Subcutaneous abdominal adipose tissue (tissue), 5 donors: ENCODE data around the gene MSH3.
"Not testable (repeated sequence)": the region's sequence is repeated elsewhere in the genome, so short reads cannot be mapped to it uniquely, and the experiment has no call there.

Experiments
- H3K27ac ChIP-seq: one replicate; pipeline ENCODE4 v1.7.0; 2013; ENCODE audit warnings: low read depth, mild to moderate bottlenecking, inconsistent platforms, low read length, moderate library complexity
- H3K27me3 ChIP-seq, 5 donors: one replicate each; pipeline ENCODE4 v1.7.0; 2013; ENCODE audit warnings: low read length in 5 of 5, inconsistent platforms in 1 of 5; ENCODE audit not compliant: control insufficient read depth in 5 of 5, insufficient read depth in 4 of 5
- H3K36me3 ChIP-seq, 5 donors: one replicate each; pipeline ENCODE4 v1.7.0; 2013; ENCODE audit warnings: low read length in 5 of 5; ENCODE audit not compliant: control insufficient read depth in 5 of 5, insufficient read depth in 5 of 5
- H3K4me1 ChIP-seq, 5 donors: one replicate each; pipeline ENCODE4 v1.7.0; 2013; ENCODE audit warnings: low read length in 5 of 5, mild to moderate bottlenecking in 3 of 5, moderate library complexity in 1 of 5; ENCODE audit not compliant: control insufficient read depth in 5 of 5, insufficient read depth in 5 of 5
- H3K4me3 ChIP-seq, 5 donors: one replicate each; pipeline ENCODE4 v1.7.0; 2013; ENCODE audit warnings: low read length in 5 of 5, low read depth in 1 of 5
- H3K9ac ChIP-seq, 5 donors: one replicate each; pipeline ENCODE4 v1.7.0; 2013; ENCODE audit warnings: low read length in 5 of 5, mild to moderate bottlenecking in 4 of 5, moderate library complexity in 3 of 5
- H3K9me3 ChIP-seq, 5 donors: one replicate each; pipeline ENCODE4 v1.7.0; 2013; ENCODE audit warnings: low read length in 5 of 5; ENCODE audit not compliant: control insufficient read depth in 5 of 5
- donor health status: healthy.
- donor health status: healthy.
- donor health status: healthy.
- donor health status: healthy.
- donor health status: healthy.

The MSH3 gene

DNA sequence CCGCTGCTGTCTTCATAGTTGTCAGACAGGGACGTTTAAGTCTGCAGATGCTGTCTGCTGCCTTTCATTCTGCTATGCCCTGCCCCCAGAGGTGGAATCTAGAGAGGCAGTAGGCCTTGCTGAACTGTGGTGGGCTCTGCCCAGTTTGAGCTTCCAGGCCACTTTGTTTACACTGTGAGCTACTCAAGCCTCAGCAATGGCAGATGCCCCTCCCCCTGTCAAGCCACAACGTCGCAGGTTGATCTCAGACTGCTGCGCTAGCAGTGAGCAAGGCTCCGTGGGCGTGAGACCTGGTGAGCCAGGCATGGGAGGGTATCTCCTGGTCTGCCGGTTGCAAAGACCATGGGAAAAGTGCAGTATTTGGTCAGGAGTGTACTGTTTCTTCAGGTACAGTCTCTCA, 192.0 kb downstream of the MSH3 start:
- not testable (repeated sequence) for H3K27ac ChIP-seq, H3K4me3 ChIP-seq, H3K4me1 ChIP-seq, H3K9ac ChIP-seq, H3K27me3 ChIP-seq
- H3K9me3 ChIP-seq, result peaks cover 0 to 18% (median 4%) of the 10 kb centered on the region in 5 donors
- peaks cover 3 to 17% (median 6%) of the 10 kb centered on the region in 5 donors for H3K36me3 ChIP-seq

DNA sequence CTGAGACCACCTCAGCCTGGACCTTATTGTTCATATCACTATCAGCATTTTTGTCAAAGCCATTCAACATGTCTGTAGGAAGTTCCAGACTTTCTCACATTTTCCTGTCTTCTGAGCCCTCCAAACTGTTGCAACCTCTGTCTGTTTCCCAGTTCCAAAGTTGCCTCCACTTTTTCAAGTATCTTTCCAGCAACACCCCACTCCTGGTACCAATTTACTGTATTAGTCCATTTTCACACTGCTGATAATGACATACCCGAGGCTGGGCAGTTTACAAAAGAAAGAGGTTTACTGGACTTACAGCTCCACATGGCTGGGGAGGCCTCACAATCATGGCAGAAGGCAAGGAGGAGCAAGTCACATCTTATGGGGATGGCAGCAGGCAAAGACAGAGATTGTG, 195.7 kb downstream of the MSH3 start:
- H3K36me3 ChIP-seq, result peaks cover 4 to 24% (median 12%) of the 10 kb centered on the region in 5 donors
- not testable (repeated sequence) for H3K27ac ChIP-seq, H3K27me3 ChIP-seq, H3K4me3 ChIP-seq, H3K9ac ChIP-seq, H3K4me1 ChIP-seq
- H3K9me3 ChIP-seq, result peaks cover 0 to 18% (median 4%) of the 10 kb centered on the region in 5 donors

DNA sequence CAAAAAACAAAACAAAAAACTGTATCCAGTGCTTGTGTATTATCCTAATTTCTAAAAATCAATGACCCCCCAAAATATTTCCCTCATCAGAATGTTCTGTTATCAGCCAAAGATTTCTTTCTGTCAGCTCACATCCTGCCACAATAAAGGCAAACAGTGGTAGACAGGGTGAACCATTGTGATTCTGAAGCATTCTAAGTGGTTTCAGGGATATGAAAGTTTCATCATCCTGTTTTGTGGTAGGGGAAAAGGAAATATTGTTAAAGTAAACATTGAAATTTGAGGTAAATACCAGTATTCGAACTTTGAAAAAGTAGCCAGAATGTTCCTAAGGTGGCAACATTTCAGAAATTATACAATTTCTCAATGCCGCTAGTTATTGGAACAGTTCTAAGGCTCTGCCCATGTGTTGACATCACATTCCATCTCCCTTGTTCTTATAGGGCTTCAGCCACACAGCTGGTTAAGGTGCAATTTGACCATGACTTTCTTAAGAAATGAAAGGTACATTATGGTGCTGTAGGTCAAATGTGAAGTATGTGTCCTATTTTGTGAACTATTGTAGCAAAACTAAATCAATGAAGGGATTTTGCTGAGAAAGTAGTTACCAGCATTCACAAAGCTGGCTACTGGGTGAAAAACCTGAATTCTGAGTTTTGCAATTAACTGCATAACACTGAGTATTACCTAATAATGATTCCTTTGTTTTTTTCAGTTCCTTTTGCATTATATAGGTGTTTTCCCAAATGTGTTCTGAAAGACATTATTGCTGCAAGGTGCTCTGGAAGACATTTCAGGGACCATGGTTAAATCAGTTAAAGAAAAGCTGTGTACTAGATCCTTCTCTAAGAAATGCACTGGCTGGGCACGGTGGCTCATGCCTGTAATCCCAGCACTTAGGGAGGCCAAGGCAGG, 198.1 kb downstream of the MSH3 start:
- peaks cover 6 to 34% (median 22%) of the 10 kb centered on the region in 5 donors for H3K36me3 ChIP-seq
- no peaks in the 10 kb centered on the region for H3K27me3 ChIP-seq
- no peak overlapping the region for H3K9ac ChIP-seq
- H3K9me3 ChIP-seq, result peaks cover 0 to 19% (median 4%) of the 10 kb centered on the region in 5 donors
- H3K4me1 ChIP-seq, result no peaks in the 10 kb centered on the region
- H3K27ac ChIP-seq, result no peak overlapping the region
- H3K4me3 ChIP-seq, result no peak overlapping the region

DNA sequence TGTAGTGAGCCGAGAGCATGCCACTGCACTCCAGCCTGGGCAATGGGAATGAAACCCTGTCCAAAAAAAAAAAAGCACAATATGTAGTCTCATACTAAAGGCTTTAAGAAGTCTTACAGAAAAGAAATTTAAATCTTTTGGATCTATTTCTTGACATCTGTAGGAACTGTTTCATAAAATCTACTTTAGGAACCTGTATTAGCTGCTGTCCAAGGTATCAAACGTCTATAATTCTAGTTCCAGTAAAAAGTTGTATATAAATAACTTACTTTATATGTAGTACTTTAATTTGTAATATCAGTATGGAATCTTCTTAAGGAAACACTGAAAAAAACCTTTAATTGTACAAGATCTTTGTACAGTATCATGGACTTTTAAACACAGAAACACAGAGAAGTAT, 199.0 kb downstream of the MSH3 start:
- peaks cover 6 to 34% (median 21%) of the 10 kb centered on the region in 5 donors for H3K36me3 ChIP-seq
- no peaks in the 10 kb centered on the region for H3K4me1 ChIP-seq
- H3K9ac ChIP-seq, result no peak overlapping the region
- no peaks in the 10 kb centered on the region for H3K27me3 ChIP-seq
- H3K27ac ChIP-seq, result no peak overlapping the region
- H3K9me3 ChIP-seq, result peaks cover 0 to 19% (median 4%) of the 10 kb centered on the region in 5 donors
- H3K4me3 ChIP-seq, result no peak overlapping the region

DNA sequence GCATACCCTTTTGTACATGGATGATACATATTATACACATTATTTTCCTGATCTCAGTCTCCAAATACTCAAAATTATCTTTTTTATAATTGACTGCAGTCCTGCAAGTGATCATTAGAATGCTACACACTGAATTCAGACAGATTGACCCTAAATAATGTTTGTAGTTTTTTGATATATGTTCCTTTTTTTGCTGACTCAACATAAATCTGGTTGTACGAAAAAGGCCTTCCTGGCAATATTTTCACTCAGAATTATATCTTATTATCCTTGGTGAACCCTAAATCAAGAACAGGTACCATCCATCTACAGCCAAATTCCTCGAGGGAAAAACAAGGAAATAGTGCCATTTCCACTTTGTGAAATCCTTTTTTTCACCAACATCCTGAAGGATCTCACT, 200.1 kb downstream of the MSH3 start:
- Histone ChIP-seq H3K9ac (no peak overlapping the region), H3K27ac (no peak overlapping the region), H3K4me3 (no peak overlapping the region), H3K36me3 (peaks cover 4 to 29% (median 11%) of the 10 kb centered on the region in 5 donors), H3K4me1 (no peaks in the 10 kb centered on the region), H3K9me3 (peaks cover 0 to 14% (median 4%) of the 10 kb centered on the region in 5 donors), H3K27me3 (no peaks in the 10 kb centered on the region)

DNA sequence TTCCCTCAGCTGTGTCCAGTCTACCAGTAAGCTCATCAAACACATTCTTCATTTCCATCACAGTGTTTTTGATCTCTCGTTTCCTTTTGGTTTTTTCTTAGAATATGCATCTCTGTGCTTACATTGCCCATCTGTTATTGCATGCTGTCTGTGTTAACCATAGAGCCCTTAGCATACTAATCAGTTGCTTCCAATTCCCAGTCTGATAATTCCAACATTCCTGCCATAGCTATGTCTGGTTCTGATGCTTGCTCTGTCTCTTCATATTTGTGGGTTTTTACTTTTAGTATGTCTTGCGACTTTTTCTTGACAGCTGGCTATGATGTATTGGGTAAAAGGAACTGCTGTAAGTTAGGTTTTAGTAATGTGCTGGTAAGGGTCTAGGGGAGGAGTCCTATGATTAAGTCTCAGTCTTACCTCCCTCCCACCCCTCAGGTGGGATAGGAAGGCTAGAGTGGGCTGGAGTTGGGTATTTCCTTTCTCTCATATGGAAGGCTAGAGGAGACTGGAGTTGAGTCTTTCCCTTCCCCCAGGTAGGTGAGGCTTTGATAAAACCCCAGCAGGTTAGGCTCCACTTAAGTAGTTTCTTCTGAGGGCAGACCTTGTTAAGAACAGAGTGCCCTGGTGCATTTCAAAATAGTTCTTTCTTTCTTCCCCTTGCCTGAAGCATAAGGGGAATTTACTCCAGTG, 206.6 kb downstream of the MSH3 start:
- H3K9ac ChIP-seq, result no peak overlapping the region
- H3K9me3 ChIP-seq, result peaks cover 0 to 5% (median 0%) of the 10 kb centered on the region in 5 donors
- H3K4me1 ChIP-seq, result peaks cover 0 to 6% (median 0%) of the 10 kb centered on the region in 5 donors
- H3K27ac ChIP-seq, result no peak overlapping the region
- no peaks in the 10 kb centered on the region for H3K27me3 ChIP-seq
- H3K4me3 ChIP-seq, result no peak overlapping the region
- peaks cover 0 to 19% (median 4%) of the 10 kb centered on the region in 5 donors for H3K36me3 ChIP-seq

DNA sequence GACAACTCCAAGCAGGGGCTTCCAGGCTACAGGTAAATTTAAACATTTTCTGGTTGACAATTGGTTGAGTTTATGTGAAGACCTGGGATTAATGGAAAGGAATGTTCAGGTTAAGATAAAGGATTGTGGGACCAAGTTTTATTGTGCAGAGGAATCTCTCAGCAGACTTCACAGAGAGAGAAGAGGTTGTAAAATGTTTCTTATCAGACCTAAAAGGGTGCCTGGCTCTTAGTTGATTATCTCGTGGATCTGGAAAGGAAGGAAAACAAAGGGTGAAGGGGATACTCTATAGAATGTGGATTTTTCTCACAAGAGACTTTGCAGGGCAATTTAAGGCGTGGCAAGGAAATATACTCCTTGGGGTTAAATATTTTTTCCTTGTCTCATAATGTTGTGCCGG, 209.3 kb downstream of the MSH3 start:
- no peaks in the 10 kb centered on the region for H3K9me3 ChIP-seq
- peaks cover 4 to 25% (median 5%) of the 10 kb centered on the region in 5 donors for H3K36me3 ChIP-seq
- peaks cover 0 to 8% (median 0%) of the 10 kb centered on the region in 5 donors for H3K4me1 ChIP-seq
- H3K27me3 ChIP-seq, result no peaks in the 10 kb centered on the region
- no peak overlapping the region for H3K27ac ChIP-seq
- no peak overlapping the region for H3K9ac ChIP-seq
- H3K4me3 ChIP-seq, result no peak overlapping the region

DNA sequence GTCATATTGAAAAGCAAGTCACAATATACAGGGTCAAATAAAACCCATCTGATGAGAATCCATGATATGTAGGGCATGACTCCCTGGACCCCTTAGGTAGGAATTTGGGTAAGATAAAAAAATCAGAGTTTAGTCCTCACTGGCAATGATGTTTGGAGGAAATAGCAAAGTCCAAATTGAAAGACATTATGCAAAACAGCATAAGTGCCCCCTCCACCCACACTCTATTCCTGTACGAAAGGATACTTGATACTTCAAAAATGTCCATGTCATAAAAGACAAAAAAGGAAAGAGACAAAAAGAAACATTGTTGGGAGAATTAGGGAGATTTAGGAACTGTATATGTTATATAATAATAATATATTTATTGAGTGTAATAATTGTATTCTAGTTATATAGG, 209.7 kb downstream of the MSH3 start:
- peaks cover 4 to 25% (median 6%) of the 10 kb centered on the region in 5 donors for H3K36me3 ChIP-seq
- H3K4me3 ChIP-seq, result no peak overlapping the region
- no peaks in the 10 kb centered on the region for H3K27me3 ChIP-seq
- no peaks in the 10 kb centered on the region for H3K9me3 ChIP-seq
- no peak overlapping the region for H3K27ac ChIP-seq
- no peak overlapping the region for H3K9ac ChIP-seq
- H3K4me1 ChIP-seq, result peaks cover 0 to 8% (median 0%) of the 10 kb centered on the region in 5 donors

DNA sequence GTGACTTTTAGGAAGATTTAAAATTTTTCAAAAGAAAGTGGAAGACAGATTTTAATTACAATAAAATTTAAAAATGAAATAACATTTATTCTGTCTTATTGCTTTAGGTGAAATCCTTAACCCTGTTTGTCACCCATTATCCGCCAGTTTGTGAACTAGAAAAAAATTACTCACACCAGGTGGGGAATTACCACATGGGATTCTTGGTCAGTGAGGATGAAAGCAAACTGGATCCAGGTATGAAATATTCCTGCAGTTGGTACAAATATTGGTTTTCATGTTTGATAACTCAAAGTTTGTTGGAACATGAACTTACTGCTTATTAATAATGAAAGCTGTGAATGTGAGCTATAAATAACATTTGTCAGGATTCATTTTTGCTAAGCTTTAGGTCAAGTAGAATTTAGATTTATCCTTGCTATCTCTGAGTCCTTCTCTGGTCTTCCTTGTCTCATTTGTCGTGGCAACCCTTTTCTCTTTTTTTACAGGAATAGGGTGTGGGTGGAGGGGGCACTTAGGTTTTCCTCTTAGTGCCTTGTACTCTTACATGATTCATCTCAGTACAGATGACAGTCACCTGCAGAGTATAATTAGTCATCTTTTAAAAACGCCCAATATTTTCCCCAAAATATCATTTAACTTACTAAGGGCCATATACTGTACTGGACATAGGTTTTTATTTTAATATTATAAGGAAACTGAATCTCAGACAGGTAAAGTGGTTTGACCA, 210.4 kb downstream of the MSH3 start:
- H3K9ac ChIP-seq, result no peak overlapping the region

More for the DNA sequence above, 210.4 kb downstream of the MSH3 start:
- no peaks in the 10 kb centered on the region for H3K27me3 ChIP-seq
- H3K36me3 ChIP-seq, result peaks cover 4 to 25% (median 6%) of the 10 kb centered on the region in 5 donors
- no peaks in the 10 kb centered on the region for H3K9me3 ChIP-seq
- no peak overlapping the region for H3K4me3 ChIP-seq
- peaks cover 0 to 8% (median 0%) of the 10 kb centered on the region in 5 donors for H3K4me1 ChIP-seq
- no peak overlapping the region for H3K27ac ChIP-seq
